Tibial nerve (tissue), 3 donors: Measurements from ENCODE around the gene DDX25.

Experiments used
- POLR2A ChIP-seq, 2 donors: fragments of 450-650 bp; IDR thresholded peaks; one replicate each; pipeline ENCODE4 v1.6.1; 2017; ENCODE audit warnings: antibody characterized with exemption in 2 of 2, mild to moderate bottlenecking in 2 of 2, moderate library complexity in 2 of 2
- TF ChIP-seq, protein P1 (sequence below), 5 experiments: fragments of 200-600 bp in 3 of 5; fragments of 450-650 bp in 2 of 5; sonication (generic) in 3 of 5; IDR thresholded peaks; one replicate each; pipeline ENCODE4 v1.5.1; 2016 to 2019; ENCODE audit warnings: antibody characterized with exemption in 5 of 5, mild to moderate bottlenecking in 3 of 5, moderate library complexity in 2 of 5

DNA sequence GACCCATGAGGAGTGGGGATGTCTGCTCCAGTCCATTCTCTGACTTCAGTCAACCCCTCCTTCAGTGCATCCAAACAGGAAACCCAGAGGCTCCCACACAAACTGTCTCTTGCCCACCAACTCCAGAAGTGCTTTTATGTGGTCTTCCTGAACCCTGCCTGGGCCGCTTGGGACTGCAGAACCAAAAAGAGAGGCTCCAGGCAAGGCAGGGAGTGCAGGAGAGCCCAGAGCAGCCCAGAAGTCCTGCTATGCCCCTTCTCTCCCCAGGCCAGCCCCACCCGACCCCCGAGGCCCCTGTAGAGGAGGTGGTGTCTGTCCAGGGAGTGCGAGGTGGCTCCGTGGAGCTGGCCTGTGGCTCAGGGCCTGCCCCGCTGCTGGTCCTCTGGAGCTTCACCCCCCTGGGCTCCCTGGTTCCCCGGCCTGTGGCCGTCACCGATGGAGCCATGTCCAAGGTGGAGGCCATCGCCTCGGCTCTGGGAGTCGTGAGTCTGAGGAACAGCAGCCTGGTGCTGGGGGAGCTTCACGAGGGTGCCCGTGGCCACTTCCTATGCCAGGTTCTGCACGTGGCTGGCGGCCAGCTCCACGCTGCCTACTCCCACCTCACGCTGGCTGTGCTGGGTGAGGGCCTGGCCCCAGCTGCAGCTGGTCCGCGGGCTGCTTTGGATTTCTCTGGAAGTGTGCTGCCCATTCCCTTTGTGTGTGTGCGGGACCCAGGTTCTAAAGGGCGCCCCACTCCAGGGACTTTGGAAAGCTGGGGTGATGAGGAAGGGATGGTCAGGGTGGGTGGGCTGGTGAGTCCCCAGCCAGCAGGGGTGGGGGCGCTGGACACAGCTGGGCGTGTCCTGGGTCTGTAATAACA is 43.3 kb downstream of the DDX25 start:
- TF ChIP-seq, protein P1, sequence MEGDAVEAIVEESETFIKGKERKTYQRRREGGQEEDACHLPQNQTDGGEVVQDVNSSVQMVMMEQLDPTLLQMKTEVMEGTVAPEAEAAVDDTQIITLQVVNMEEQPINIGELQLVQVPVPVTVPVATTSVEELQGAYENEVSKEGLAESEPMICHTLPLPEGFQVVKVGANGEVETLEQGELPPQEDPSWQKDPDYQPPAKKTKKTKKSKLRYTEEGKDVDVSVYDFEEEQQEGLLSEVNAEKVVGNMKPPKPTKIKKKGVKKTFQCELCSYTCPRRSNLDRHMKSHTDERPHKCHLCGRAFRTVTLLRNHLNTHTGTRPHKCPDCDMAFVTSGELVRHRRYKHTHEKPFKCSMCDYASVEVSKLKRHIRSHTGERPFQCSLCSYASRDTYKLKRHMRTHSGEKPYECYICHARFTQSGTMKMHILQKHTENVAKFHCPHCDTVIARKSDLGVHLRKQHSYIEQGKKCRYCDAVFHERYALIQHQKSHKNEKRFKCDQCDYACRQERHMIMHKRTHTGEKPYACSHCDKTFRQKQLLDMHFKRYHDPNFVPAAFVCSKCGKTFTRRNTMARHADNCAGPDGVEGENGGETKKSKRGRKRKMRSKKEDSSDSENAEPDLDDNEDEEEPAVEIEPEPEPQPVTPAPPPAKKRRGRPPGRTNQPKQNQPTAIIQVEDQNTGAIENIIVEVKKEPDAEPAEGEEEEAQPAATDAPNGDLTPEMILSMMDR (IDR thresholded peaks at IDR 0.05) = no peak
- no peak for TF ChIP-seq POLR2A (IDR thresholded peaks at IDR 0.05)
